GM18907 (cell line): Measurements from ENCODE around the gene HDC.

ENCODE experiments used
- ATAC-seq: cut with Tn5 transposase; IDR thresholded peaks from one replicate; pipeline ENCODE4 v1.9.1; 2021; ENCODE audit warnings: mild to moderate bottlenecking, moderate library complexity; ENCODE audit not compliant: unreplicated experiment

The HDC gene

GRCh38 chr15:50265620-50266019 lies at the start of gene HDC:
Gene HDC (minus strand): TSS chr15:50265726. CDS start chr15:50265623, 103 bp downstream.
- no peak for ATAC-seq

- no peak for ATAC-seq
Measured at GRCh38 chr15:50312636-50313035, 47.1 kb upstream of the HDC start.

- ATAC-seq: no peak
Measured at GRCh38 chr15:50307799-50308198, 42.3 kb upstream of the HDC start.

GRCh38 chr15:50304836-50305235 lies 39.3 kb upstream of the HDC start:
- no peak for ATAC-seq

GRCh38 chr15:50302581-50302980 lies 37.1 kb upstream of the HDC start:
- no peak for ATAC-seq

GRCh38 chr15:50298340-50298739 lies 32.8 kb upstream of the HDC start:
- no peak for ATAC-seq

- no peak for ATAC-seq
Measured at GRCh38 chr15:50295966-50296365, 30.4 kb upstream of the HDC start.

GRCh38 chr15:50289749-50290148 lies 24.2 kb upstream of the HDC start:
- ATAC-seq: no peak

GRCh38 chr15:50287324-50288116 lies 22.0 kb upstream of the HDC start:
- no peak for ATAC-seq

GRCh38 chr15:50281427-50281826 lies 15.9 kb upstream of the HDC start:
- ATAC-seq: no peak

- no peak for ATAC-seq
Measured at GRCh38 chr15:50280271-50280670, 14.7 kb upstream of the HDC start.

GRCh38 chr15:50278496-50278895 lies 13.0 kb upstream of the HDC start:
- no peak for ATAC-seq

GRCh38 chr15:50277370-50277769 lies 11.8 kb upstream of the HDC start:
- no peak for ATAC-seq

GRCh38 chr15:50275908-50276307 lies 10.4 kb upstream of the HDC start:
- no peak for ATAC-seq

- no peak for ATAC-seq
Measured at GRCh38 chr15:50275091-50275490, 9.6 kb upstream of the HDC start.

GRCh38 chr15:50267577-50267976 lies 2.1 kb upstream of the HDC start:
- ATAC-seq: no peak

- no peak for ATAC-seq
Measured at GRCh38 chr15:50262533-50262932, 3.0 kb downstream of the HDC start.

- no peak for ATAC-seq
Measured at GRCh38 chr15:50261981-50262380, 3.5 kb downstream of the HDC start.

- ATAC-seq: peak; percentile 64
Measured at GRCh38 chr15:50260969-50261496, 4.5 kb downstream of the HDC start.

GRCh38 chr15:50259276-50259675 lies 6.2 kb downstream of the HDC start:
- ATAC-seq: no peak

GRCh38 chr15:50257924-50258323 lies 7.6 kb downstream of the HDC start:
- ATAC-seq: no peak

- no peak for ATAC-seq
Measured at GRCh38 chr15:50257332-50257731, 8.2 kb downstream of the HDC start.
